HG03378 (cell line): ENCODE measurements around the gene TICAM2.

Experiments
- ATAC-seq: cut with Tn5 transposase; IDR thresholded peaks from one replicate; pipeline ENCODE4 v1.9.1; 2021; ENCODE audit warnings: mild to moderate bottlenecking, moderate library complexity; ENCODE audit not compliant: unreplicated experiment

Gene TICAM2

GRCh38 chr5:115541611-115542010 is 60.7 kb downstream of the TICAM2 start:
- no peak for ATAC-seq

GRCh38 chr5:115535479-115536035 is 66.7 kb downstream of the TICAM2 start:
- no peak for ATAC-seq

GRCh38 chr5:115532517-115532916 is 69.8 kb downstream of the TICAM2 start:
- no peak for ATAC-seq

GRCh38 chr5:115531787-115532367 is 70.4 kb downstream of the TICAM2 start:
- no peak for ATAC-seq

GRCh38 chr5:115531380-115531779 is 70.9 kb downstream of the TICAM2 start:
- ATAC-seq, result no peak

- ATAC-seq, result no peak
Observed at GRCh38 chr5:115530426-115530825, 71.9 kb downstream of the TICAM2 start.
